ENCODE data around the gene ZNF775.

Gene ZNF775

DNA sequence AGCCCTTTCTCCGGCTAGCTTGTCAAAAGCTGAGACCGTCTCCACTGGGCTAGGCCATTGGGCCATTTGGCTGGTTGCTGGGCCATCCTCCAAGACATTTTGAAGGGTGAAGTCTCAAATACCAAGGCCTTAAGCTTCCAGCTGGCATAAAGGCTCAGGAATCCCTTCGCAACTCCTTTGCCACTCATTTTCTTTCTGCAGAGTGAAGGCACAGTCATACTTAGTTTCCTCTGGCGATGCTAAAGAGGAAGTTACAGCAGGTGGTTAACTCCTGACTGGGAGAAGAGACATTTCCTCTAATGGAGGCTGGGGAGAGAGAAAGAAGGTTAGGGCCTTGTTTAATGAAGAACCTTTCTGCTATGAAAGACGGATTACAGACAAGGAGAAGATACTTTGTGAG is 15.3 kb upstream of the ZNF775 start:
- H3K9me3 ChIP-seq (ENCODE audit: insufficient read depth, low read length): no peaks in the 10 kb centered on the region
- no peak for TF ChIP-seq SUZ12 (IDR thresholded peaks at IDR 0.05; ENCODE audit: extremely low read depth, insufficient read depth, insufficient read length)
- TF ChIP-seq ZNF274 (IDR thresholded peaks at IDR 0.05; ENCODE audit: low read depth, low read length): no peak
- no peak for TF ChIP-seq YY1 (IDR thresholded peaks at IDR 0.05; ENCODE audit: insufficient read depth, insufficient read length)
- H3K4me1 ChIP-seq (ENCODE audit: insufficient read depth, insufficient read length): peaks cover 5% of the 10 kb centered on the region
- H3K9ac ChIP-seq (ENCODE audit: insufficient read length, low read depth): no peak overlapping the region
- H3K4me3 ChIP-seq (ENCODE audit: insufficient read length, low read depth): no peak overlapping the region
- no peaks in the 10 kb centered on the region for H3K27me3 ChIP-seq (ENCODE audit: insufficient read depth, insufficient read length)
- no peak for DNase-seq (ENCODE audit: low read depth, low spot score)
- H3K36me3 ChIP-seq (ENCODE audit: insufficient read depth, insufficient read length, low read length): no peaks in the 10 kb centered on the region

DNA sequence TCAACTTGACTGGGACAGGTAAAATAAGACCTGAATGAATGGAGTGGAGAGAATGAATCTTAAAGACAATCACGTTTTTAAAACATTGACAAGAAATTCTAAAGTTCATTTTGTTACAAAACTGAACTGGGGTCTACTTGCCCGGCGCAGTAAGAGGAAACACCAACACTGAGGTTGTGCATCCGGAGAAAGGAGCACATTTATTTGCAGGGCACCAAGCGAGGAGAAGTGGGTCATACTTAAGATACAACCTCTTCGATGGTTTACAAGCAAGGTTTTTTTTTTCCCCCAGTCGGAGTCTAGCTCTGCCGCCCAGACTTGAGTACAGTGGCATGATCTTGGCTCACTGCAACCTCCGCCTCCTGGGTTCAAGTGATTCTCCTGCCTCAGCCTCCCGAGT is 13.9 kb upstream of the ZNF775 start:
- Histone ChIP-seq H3K9me3 (ENCODE audit: insufficient read depth, low read length) (no peaks in the 10 kb centered on the region), H3K27me3 (ENCODE audit: insufficient read depth, insufficient read length) (no peaks in the 10 kb centered on the region), H3K36me3 (ENCODE audit: insufficient read depth, insufficient read length, low read length) (peaks cover 8% of the 10 kb centered on the region), H3K4me3 (ENCODE audit: insufficient read length, low read depth) (no peak overlapping the region), H3K4me1 (ENCODE audit: insufficient read depth, insufficient read length) (peaks cover 5% of the 10 kb centered on the region), H3K9ac (ENCODE audit: insufficient read length, low read depth) (no peak overlapping the region)
- no peak for DNase-seq (ENCODE audit: low read depth, low spot score)
- TF ChIP-seq SUZ12 (IDR thresholded peaks at IDR 0.05; ENCODE audit: extremely low read depth, insufficient read depth, insufficient read length) (no peak), YY1 (IDR thresholded peaks at IDR 0.05; ENCODE audit: insufficient read depth, insufficient read length) (no peak), ZNF274 (IDR thresholded peaks at IDR 0.05; ENCODE audit: low read depth, low read length) (no peak)

DNA sequence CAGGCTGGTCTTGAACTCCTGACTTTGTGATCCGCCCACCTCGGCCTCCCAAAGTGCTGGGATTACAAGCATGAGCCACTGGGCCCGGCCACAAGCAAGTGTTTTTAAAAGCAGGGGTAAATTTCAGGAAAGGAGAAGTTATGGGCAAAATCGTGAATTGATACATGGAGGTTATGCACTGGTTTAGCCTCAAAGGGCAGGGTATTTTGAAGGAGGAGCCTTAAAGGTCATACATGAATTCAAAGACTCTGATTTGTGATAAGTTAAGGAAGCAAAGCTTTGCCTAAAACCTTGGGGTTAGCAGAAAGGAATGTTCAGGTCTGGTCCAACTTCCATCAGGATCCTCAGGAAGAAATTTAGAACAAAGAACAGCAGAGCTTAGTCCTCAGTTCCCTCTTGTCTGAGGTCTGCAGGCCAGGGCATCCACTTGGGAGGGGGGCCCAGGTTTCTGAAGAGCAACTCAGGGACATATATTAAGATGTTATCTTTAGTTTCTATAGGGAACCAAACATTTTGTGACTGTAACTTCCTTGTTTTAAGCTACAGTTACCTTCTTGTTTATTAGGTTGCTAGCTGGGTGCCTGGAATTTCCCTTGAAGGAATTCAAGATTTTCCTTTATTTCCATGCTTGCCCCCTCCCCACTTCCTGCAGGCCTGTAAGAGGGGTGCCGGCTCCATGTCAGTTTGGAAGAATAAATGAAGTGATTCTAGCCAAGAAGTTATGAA is 13.3 kb upstream of the ZNF775 start:
- peaks cover 5% of the 10 kb centered on the region for H3K4me1 ChIP-seq (ENCODE audit: insufficient read depth, insufficient read length)
- TF ChIP-seq ZNF274 (IDR thresholded peaks at IDR 0.05; ENCODE audit: low read depth, low read length) (no peak), SUZ12 (IDR thresholded peaks at IDR 0.05; ENCODE audit: extremely low read depth, insufficient read depth, insufficient read length) (no peak), YY1 (IDR thresholded peaks at IDR 0.05; ENCODE audit: insufficient read depth, insufficient read length) (no peak)
- no peak for DNase-seq (ENCODE audit: low read depth, low spot score)

DNA sequence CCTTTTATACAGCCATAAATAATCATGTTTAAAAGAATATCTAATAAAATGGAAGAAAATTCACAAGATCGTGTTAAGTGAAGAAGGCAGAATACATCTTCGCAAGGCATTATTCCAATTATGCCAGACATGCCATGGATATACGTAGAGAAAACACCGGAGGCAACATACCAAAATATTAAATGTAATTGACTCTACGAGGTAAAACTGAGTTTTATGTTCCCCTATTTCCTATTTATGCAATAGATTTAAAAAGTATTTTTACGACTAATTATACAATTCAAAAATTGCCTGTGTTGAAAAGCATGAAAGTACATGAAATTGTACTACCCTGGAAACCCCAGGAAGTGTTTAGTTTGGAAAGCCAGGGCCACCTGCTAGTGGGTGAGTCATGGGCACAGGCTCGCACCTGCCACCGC is 11.4 kb upstream of the ZNF775 start:
- TF ChIP-seq SUZ12 (IDR thresholded peaks at IDR 0.05; ENCODE audit: extremely low read depth, insufficient read depth, insufficient read length): no peak
- peaks cover 33% of the 10 kb centered on the region for H3K36me3 ChIP-seq (ENCODE audit: insufficient read depth, insufficient read length, low read length)
- H3K4me1 ChIP-seq (ENCODE audit: insufficient read depth, insufficient read length): peaks cover 7% of the 10 kb centered on the region
- DNase-seq (ENCODE audit: low read depth, low spot score): no peak
- peak overlapping the region; percentile 77 for H3K4me3 ChIP-seq (ENCODE audit: insufficient read length, low read depth)
- peak overlapping the region; percentile 98 for H3K9ac ChIP-seq (ENCODE audit: insufficient read length, low read depth)
- H3K27me3 ChIP-seq (ENCODE audit: insufficient read depth, insufficient read length): no peaks in the 10 kb centered on the region
- no peaks in the 10 kb centered on the region for H3K9me3 ChIP-seq (ENCODE audit: insufficient read depth, low read length)

More for the DNA sequence above, 13.3 kb upstream of the ZNF775 start:
- no peaks in the 10 kb centered on the region for H3K9me3 ChIP-seq (ENCODE audit: insufficient read depth, low read length)
- no peak overlapping the region for H3K9ac ChIP-seq (ENCODE audit: insufficient read length, low read depth)
- no peak overlapping the region for H3K4me3 ChIP-seq (ENCODE audit: insufficient read length, low read depth)
- H3K36me3 ChIP-seq (ENCODE audit: insufficient read depth, insufficient read length, low read length): peaks cover 15% of the 10 kb centered on the region
- no peaks in the 10 kb centered on the region for H3K27me3 ChIP-seq (ENCODE audit: insufficient read depth, insufficient read length)

DNA sequence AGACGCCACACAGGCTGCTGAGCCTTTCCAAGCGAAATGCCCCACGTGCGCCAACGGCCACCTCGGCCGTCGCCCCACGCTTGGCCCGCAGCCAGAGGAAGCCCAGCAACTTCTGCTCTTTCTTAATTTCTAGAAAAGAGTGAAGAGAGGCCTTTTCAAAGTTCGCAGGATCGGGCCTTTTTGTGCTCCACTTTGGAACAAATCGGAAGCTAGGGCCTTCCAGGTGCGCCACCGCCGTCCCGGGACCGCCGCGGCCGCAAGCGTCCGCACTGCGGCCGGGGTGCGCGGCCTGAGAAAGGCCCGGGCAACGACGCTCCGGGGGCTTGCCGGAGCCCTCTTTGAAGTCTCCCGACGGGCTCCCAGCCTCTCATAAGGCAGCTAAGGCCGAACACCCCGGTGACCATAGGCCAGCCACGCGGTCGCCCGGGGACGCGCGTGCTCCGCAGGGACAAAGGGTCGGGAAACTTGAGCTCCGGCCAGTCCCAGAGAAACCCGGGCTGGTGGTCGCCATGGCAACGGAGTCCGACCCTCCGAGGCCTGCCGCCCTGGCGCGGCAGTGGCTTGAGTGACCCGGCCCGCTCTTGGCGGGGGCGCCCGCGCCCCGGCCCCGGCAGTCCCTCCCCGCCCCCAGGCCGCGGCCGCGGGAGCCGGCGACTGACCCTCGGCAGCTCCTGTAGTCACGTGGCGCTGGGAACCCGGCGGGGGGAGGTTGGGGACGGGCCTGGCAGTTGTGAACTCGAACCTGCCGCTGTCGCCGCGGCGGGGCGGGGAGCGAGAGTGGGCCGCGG is 10.8 kb upstream of the ZNF775 start, which contains the start of gene REPIN1:
REPIN1 (plus strand) TSS at position 727 of the 788 bp plus-strand sequence. CDS start 890 bp downstream, outside the sequence.
- no peaks in the 10 kb centered on the region for H3K9me3 ChIP-seq (ENCODE audit: insufficient read depth, low read length)
- H3K4me3 ChIP-seq (ENCODE audit: insufficient read length, low read depth): peak within 1 kb of the TSS; percentile 77
- TF ChIP-seq ZNF274 (IDR thresholded peaks at IDR 0.05; ENCODE audit: low read depth, low read length) (no peak), YY1 (IDR thresholded peaks at IDR 0.05; ENCODE audit: insufficient read depth, insufficient read length) (no peak), SUZ12 (IDR thresholded peaks at IDR 0.05; ENCODE audit: extremely low read depth, insufficient read depth, insufficient read length) (no peak)
- H3K27me3 ChIP-seq (ENCODE audit: insufficient read depth, insufficient read length): no peaks in the 10 kb centered on the region
- peak within 1 kb of the TSS; percentile 98 for H3K9ac ChIP-seq (ENCODE audit: insufficient read length, low read depth)
- peaks cover 11% of the 10 kb centered on the region for H3K4me1 ChIP-seq (ENCODE audit: insufficient read depth, insufficient read length)
- DNase-seq (ENCODE audit: low read depth, low spot score): peak; percentile 77
- peaks cover 39% of the 10 kb centered on the region for H3K36me3 ChIP-seq (ENCODE audit: insufficient read depth, insufficient read length, low read length)

DNA sequence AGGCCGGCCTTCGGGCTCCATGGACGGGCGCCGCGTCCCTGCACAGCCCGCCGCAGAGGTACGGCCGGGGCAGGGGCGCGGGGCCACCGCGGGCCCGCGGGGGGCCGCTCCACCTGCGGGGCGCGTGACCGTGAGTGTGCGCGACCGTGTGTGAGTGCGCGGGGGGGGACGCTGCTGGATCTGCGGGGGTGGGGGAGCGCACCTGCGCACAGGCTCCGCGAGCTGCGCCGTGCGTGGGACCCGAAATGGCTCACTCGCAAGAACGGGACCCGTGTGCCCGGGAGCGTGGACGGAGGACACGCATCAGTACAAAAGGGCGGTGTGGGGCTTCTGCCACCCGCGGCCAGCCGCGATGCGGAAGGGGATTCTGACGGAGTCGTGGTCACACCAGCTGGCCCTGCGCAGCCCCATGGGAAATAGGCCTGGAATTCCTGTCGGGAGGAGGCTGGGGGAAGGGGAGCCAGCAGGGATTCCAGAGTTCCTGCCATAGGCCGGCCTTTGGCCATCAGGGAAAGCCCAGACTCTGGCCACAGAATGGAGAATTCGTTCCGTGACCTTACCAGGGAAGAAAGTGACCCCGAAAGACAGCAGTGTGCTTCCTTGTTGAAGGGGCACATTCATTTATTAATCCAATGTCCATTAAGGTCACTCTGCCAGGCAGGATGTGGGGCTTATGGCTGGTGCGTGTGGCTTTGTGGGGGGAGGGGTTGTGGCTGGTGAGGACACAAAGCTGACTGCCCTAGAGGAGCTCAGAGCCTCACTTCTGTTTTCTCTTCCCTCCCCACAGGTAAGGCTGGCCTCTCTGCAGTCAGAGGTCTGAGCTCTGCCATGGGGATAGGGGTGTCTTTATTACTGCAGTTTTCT is 10.0 kb upstream of the ZNF775 start:
- Histone ChIP-seq H3K27me3 (ENCODE audit: insufficient read depth, insufficient read length) (no peaks in the 10 kb centered on the region), H3K9me3 (ENCODE audit: insufficient read depth, low read length) (no peaks in the 10 kb centered on the region), H3K9ac (ENCODE audit: insufficient read length, low read depth) (peak overlapping the region; percentile 98), H3K4me3 (ENCODE audit: insufficient read length, low read depth) (peak overlapping the region; percentile 77), H3K36me3 (ENCODE audit: insufficient read depth, insufficient read length, low read length) (peaks cover 47% of the 10 kb centered on the region), H3K4me1 (ENCODE audit: insufficient read depth, insufficient read length) (peaks cover 8% of the 10 kb centered on the region)
- no peak for DNase-seq (ENCODE audit: low read depth, low spot score)
- TF ChIP-seq YY1 (IDR thresholded peaks at IDR 0.05; ENCODE audit: insufficient read depth, insufficient read length): peak; percentile 8
- TF ChIP-seq ZNF274 (IDR thresholded peaks at IDR 0.05; ENCODE audit: low read depth, low read length): no peak

Data from NT2/D1 (cell line).